Vagina (tissue), 2 donors: ENCODE measurements around the gene MPRIP.

Experiments
- CTCF ChIP-seq, 3 experiments: fragments of 450-650 bp in 2 of 3; fragments of 200-600 bp in 1 of 3; sonication (generic) in 1 of 3; IDR thresholded peaks; one replicate each; pipeline ENCODE4 v1.5.1; 2017 to 2019; ENCODE audit warnings: antibody characterized with exemption in 3 of 3, mild to moderate bottlenecking in 2 of 3, moderate library complexity in 2 of 3
- POLR2A ChIP-seq, 2 donors: fragments of 450-650 bp; IDR thresholded peaks; one replicate each; pipeline ENCODE4 v1.6.1; 2017; ENCODE audit warnings: antibody characterized with exemption in 2 of 2, mild to moderate bottlenecking in 2 of 2, moderate library complexity in 2 of 2

GRCh38 chr17:17151055-17151454, 108.8 kb downstream of the MPRIP start:
- TF ChIP-seq CTCF (IDR thresholded peaks at IDR 0.05): no peak
- TF ChIP-seq POLR2A (IDR thresholded peaks at IDR 0.05): no peak
